ENCODE measurements around the gene NCKIPSD. TPM values are rescaled to one million over a fixed set of nuclear protein-coding genes. Genes with fewer than 3 reads are reported as not detected.

The NCKIPSD gene
- polyA plus RNA-seq, 1 of the 3 experiments (the other 2 are of a cell fraction), result 20.4 TPM

DNA sequence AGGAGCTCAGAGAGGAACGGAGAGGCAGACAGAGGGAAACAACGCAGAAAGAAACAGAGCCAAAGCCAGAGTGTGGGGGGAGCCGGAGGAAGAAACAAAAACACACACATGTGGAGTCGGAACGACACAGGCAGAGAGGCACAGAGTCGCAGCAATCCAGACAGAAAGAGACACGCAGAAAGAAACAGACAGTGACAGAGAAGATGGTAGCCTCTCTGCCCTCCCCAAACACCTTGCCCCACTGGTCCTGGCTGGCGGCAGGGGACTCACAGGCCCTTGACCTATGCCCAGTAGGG lies 1.7 kb downstream of the NCKIPSD start:
- ChIA-PET CTCF (interaction anchor here (0.8 to 4.0 kb wide), 7 partner anchors 8 to 212 kb away, joined by 3 to 28 read pairs (median 3); partner anchors contain the start of genes CELSR3 and IP6K2), POLR2A (interaction anchor here (0.6 to 2.1 kb wide), 2 partner anchors 26 to 33 kb away, joined by 3 to 6 read pairs; partner anchors contain the start of gene IP6K2)
- Histone ChIP-seq H3K27ac (ENCODE audit: low read depth in 2 of 2, low read length in 1 of 2) (peak overlapping the region in 1 of 2 experiments; percentile 82; a peak in 2 of 4 replicates), H3K4me1 (ENCODE audit: control insufficient read depth in 1 of 2, insufficient read depth in 2 of 2, low read depth in 1 of 2, low read length in 1 of 2) (peaks cover 20 to 47% of the 10 kb centered on the region in 2 experiments), H3K9ac (no peak overlapping the region), H2AFZ (ENCODE audit: low read depth) (no peak overlapping the region), H4K20me1 (ENCODE audit: insufficient read depth) (peaks cover 28% of the 10 kb centered on the region), H3K9me2 (no peaks in the 10 kb centered on the region), H3K79me2 (ENCODE audit: insufficient read depth) (peaks cover 26% of the 10 kb centered on the region), H3K4me3 (ENCODE audit: low read depth in 2 of 2, low read length in 1 of 2) (peak overlapping the region; percentile 85 to 96; a peak in 3 of 4 replicates), H3K9me3 (no peaks in the 10 kb centered on the region), H3K4me2 (peak overlapping the region; percentile 99), H3K27me3 (ENCODE audit: insufficient read depth) (no peaks in the 10 kb centered on the region), H3K36me3 (replicated peaks in 1 of 2; ENCODE audit: control insufficient read depth in 1 of 2, insufficient read depth in 2 of 2, low read length in 1 of 2) (peaks cover 9 to 48% of the 10 kb centered on the region in 2 experiments), H3F3A (replicated peaks; ENCODE audit: insufficient read depth) (peaks cover 13% of the 10 kb centered on the region)
- whole genome bisulfite sequencing (ENCODE audit: low lambda C conversion rate), result 82% methylated on average over 8 of the region's 8 CpGs
- DNase-seq, result no peak
- TF ChIP-seq SIN3A (IDR thresholded peaks at IDR 0.05; ENCODE audit: borderline replicate concordance, low read depth, low read length) (no peak), NRF1 (IDR thresholded peaks at IDR 0.05; ENCODE audit: low read depth, low read length) (no peak), EP300 (IDR thresholded peaks at IDR 0.05; ENCODE audit: borderline replicate concordance in 1 of 2, low read depth in 1 of 2, low read length in 1 of 2) (no peak), ELF1 (IDR thresholded peaks at IDR 0.05) (no peak), FOSL2 (IDR thresholded peaks at IDR 0.05; ENCODE audit: borderline replicate concordance, low read depth) (no peak), RAD21 (IDR thresholded peaks at IDR 0.05; ENCODE audit: low read length) (no peak), EZH2phosphoT487 (IDR thresholded peaks at IDR 0.05; ENCODE audit: borderline replicate concordance, low read depth) (no peak), ZBTB33 (IDR thresholded peaks at IDR 0.05; ENCODE audit: borderline replicate concordance, low read depth) (no peak), TEAD4 (IDR thresholded peaks at IDR 0.05; ENCODE audit: borderline replicate concordance, insufficient read depth) (no peak), USF1 (IDR thresholded peaks at IDR 0.05; ENCODE audit: borderline replicate concordance, low read depth) (no peak), RXRA (IDR thresholded peaks at IDR 0.05; ENCODE audit: borderline replicate concordance, low read depth) (no peak), FOXM1 (IDR thresholded peaks at IDR 0.05; ENCODE audit: low read depth) (no peak), RFX5 (IDR thresholded peaks at IDR 0.05; ENCODE audit: low read length) (no peak), MXI1 (IDR thresholded peaks at IDR 0.05; ENCODE audit: low read depth, low read length) (no peak)
- TF ChIP-seq, protein P1, sequence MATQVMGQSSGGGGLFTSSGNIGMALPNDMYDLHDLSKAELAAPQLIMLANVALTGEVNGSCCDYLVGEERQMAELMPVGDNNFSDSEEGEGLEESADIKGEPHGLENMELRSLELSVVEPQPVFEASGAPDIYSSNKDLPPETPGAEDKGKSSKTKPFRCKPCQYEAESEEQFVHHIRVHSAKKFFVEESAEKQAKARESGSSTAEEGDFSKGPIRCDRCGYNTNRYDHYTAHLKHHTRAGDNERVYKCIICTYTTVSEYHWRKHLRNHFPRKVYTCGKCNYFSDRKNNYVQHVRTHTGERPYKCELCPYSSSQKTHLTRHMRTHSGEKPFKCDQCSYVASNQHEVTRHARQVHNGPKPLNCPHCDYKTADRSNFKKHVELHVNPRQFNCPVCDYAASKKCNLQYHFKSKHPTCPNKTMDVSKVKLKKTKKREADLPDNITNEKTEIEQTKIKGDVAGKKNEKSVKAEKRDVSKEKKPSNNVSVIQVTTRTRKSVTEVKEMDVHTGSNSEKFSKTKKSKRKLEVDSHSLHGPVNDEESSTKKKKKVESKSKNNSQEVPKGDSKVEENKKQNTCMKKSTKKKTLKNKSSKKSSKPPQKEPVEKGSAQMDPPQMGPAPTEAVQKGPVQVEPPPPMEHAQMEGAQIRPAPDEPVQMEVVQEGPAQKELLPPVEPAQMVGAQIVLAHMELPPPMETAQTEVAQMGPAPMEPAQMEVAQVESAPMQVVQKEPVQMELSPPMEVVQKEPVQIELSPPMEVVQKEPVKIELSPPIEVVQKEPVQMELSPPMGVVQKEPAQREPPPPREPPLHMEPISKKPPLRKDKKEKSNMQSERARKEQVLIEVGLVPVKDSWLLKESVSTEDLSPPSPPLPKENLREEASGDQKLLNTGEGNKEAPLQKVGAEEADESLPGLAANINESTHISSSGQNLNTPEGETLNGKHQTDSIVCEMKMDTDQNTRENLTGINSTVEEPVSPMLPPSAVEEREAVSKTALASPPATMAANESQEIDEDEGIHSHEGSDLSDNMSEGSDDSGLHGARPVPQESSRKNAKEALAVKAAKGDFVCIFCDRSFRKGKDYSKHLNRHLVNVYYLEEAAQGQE (IDR thresholded peaks at IDR 0.05; ENCODE audit: low read depth, low read length), result no peak
- TF ChIP-seq, protein P2, sequence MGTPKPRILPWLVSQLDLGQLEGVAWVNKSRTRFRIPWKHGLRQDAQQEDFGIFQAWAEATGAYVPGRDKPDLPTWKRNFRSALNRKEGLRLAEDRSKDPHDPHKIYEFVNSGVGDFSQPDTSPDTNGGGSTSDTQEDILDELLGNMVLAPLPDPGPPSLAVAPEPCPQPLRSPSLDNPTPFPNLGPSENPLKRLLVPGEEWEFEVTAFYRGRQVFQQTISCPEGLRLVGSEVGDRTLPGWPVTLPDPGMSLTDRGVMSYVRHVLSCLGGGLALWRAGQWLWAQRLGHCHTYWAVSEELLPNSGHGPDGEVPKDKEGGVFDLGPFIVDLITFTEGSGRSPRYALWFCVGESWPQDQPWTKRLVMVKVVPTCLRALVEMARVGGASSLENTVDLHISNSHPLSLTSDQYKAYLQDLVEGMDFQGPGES (IDR thresholded peaks at IDR 0.05; ENCODE audit: low read depth, low read length), result no peak
